Left lung (tissue), 10 donors: ENCODE results near the gene PMP22. TPM values are rescaled to one million over a fixed set of nuclear protein-coding genes. Genes with fewer than 3 reads are reported as not detected.

Source experiments
- ATAC-seq: fragments of 200-7000 bp; cut with Tn5 transposase; one replicate; pipeline ENCODE4 v1.9.1; 2020; ENCODE audit warnings: moderate library complexity
- DNase-seq, 4 donors: peaks; one replicate each; pipeline ENCODE4 v3.0.0-alpha.2; 2013 to 2020
- H3K27ac ChIP-seq, 2 donors: fragments of 200-600 bp; sonication (generic) in 1 of 2; one replicate each; pipeline versions ENCODE4 v1.5.0 to v1.8.0; 2020 to 2021
- H3K27me3 ChIP-seq, 2 donors: fragments of 200-600 bp; sonication (generic) in 1 of 2; one replicate each; pipeline versions ENCODE4 v1.5.0 to v1.8.0; 2020 to 2021
- H3K36me3 ChIP-seq, 2 donors: fragments of 200-600 bp; sonication (generic) in 1 of 2; one replicate each; pipeline versions ENCODE4 v1.5.0 to v1.8.0; 2020 to 2021
- H3K4me1 ChIP-seq, 2 donors: fragments of 200-600 bp; one replicate each; pipeline ENCODE4 v1.8.0; 2021
- H3K4me3 ChIP-seq, 2 donors: fragments of 200-600 bp; sonication (generic) in 1 of 2; one replicate each; pipeline versions ENCODE4 v1.5.0 to v1.8.0; 2020 to 2021; ENCODE audit warnings: mild to moderate bottlenecking in 1 of 2
- H3K9me3 ChIP-seq, 2 donors: fragments of 200-600 bp; sonication (generic) in 1 of 2; one replicate each; pipeline versions ENCODE4 v1.5.0 to v1.8.0; 2020 to 2021
- intact Hi-C, 2 donors: fragments of 100-400 bp; cut with DNase I; formaldehyde crosslinking; loops; one replicate each; pipeline versions ENCODE4 v1.11.2 to v1.14.2; 2022
- microRNA-seq, 2 donors: library from miRNA; unstranded; fragments of <30 nt; microRNA quantifications; one replicate each; pipeline ENCODE4, GENCODE V29; 2019
- polyA plus RNA-seq, 6 donors: library from polyadenylated mRNA; unstranded; fragments of 120-200 nt; gene quantifications; one replicate each; pipeline ENCODE4 v1.2.1, GENCODE V29; 2013; ENCODE audit not compliant: insufficient read length in 6 of 6
- total RNA-seq, 2 donors: library from RNA; stranded (reverse); fragmentation: NEBNext Ultra II Directional; extraction: Animal tissue kit (Norgen Biotek cat#: 25700); gene quantifications; one replicate each; pipeline ENCODE4 v1.2.1, GENCODE V29; 2021
- TF ChIP-seq, protein P1 (sequence below), 2 donors: fragments of 200-600 bp; sonication (generic) in 1 of 2; IDR thresholded peaks; one replicate each; pipeline versions ENCODE4 v1.5.0 to v1.8.0; 2021; ENCODE audit warnings: antibody characterized with exemption in 2 of 2
- donor health status: DM: no; HTN: yes; CAD: no.
- donor health status: DM: no; HTN: no; CAD: no.

PMP22 gene
- total and polyA plus RNA-seq, 8 donors, result 109 to 165 (median 135) TPM

DNA sequence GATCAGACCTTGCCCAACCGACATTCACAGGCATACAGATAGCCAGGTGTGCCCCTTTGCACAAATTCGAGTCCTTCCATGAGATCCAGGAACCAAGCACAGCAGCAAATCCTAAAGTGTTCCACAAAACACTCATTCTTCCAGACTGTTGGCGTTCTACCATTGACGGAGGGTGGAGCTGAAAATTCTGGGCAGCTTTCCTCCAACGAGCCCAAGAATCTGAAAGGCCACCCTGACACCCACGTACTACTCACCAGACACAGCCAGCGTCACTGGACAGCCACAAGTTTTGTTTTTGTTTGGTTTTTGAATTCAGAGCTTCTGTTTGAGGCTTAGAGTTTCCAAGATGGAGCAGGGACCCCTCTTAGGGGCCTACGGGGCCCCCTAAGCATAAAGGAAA, 83.8 kb downstream of the PMP22 start:
- TF ChIP-seq, protein P1, sequence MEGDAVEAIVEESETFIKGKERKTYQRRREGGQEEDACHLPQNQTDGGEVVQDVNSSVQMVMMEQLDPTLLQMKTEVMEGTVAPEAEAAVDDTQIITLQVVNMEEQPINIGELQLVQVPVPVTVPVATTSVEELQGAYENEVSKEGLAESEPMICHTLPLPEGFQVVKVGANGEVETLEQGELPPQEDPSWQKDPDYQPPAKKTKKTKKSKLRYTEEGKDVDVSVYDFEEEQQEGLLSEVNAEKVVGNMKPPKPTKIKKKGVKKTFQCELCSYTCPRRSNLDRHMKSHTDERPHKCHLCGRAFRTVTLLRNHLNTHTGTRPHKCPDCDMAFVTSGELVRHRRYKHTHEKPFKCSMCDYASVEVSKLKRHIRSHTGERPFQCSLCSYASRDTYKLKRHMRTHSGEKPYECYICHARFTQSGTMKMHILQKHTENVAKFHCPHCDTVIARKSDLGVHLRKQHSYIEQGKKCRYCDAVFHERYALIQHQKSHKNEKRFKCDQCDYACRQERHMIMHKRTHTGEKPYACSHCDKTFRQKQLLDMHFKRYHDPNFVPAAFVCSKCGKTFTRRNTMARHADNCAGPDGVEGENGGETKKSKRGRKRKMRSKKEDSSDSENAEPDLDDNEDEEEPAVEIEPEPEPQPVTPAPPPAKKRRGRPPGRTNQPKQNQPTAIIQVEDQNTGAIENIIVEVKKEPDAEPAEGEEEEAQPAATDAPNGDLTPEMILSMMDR (IDR thresholded peaks at IDR 0.05), result no peak
- H3K9me3 ChIP-seq, result no peaks in the 10 kb centered on the region
- no peak overlapping the region for H3K4me3 ChIP-seq
- no peaks in the 10 kb centered on the region for H3K27me3 ChIP-seq
- no peak for ATAC-seq
- DNase-seq, result no peak
- H3K4me1 ChIP-seq, result peaks cover 3 to 13% of the 10 kb centered on the region in 2 donors
- intact Hi-C loops, result no loop called here
- no peaks in the 10 kb centered on the region for H3K36me3 ChIP-seq
- H3K27ac ChIP-seq, result no peak overlapping the region

DNA sequence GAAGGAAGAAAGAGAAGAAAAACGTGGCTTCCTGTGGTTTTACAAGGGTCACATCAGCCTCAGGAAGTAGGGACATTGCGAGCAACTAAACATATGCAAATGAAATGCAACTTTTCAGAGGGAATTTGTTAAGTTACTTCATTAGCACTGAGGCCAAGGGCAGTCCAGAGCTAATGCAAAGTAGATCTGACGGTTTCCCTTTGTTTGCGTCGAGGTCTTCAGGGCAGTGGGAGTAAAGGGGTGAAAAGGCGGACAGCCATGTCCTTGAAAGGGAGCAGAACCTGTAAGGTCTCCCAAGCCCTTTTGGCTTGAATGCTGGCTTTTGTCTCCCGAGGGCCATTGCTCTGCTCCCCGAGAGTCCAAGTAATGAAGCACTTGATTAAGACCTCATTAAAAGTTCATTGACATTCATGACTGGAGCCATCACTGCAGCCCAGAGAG, 85.0 kb downstream of the PMP22 start:
- intact Hi-C loops, result no loop called here
- TF ChIP-seq, protein P1 (IDR thresholded peaks at IDR 0.05), result no peak
- no peaks in the 10 kb centered on the region for H3K36me3 ChIP-seq
- H3K27ac ChIP-seq, result no peak overlapping the region
- DNase-seq (no peak), ATAC-seq (no peak)
- no peaks in the 10 kb centered on the region for H3K27me3 ChIP-seq
- no peak overlapping the region for H3K4me3 ChIP-seq
- H3K9me3 ChIP-seq, result no peaks in the 10 kb centered on the region
- peaks cover 0 to 1% of the 10 kb centered on the region in 2 donors for H3K4me1 ChIP-seq

Small RNAs within 50 kb of the gene (microRNA-seq; reads per million reads assigned to microRNA genes)
- 2.2 to 2.9 reads per million in 2 donors for gene MIR4731

Other genes with a start within 250 kb of the PMP22 start
- 1 to 10 TPM in 1 of 2 donors, under 1 TPM in 1; 0.41 to 1.8 TPM for gene TEKT3, start 76.3 kb upstream of the PMP22 start, total RNA-seq
- 1 to 10 TPM; 2.2 to 3.6 (median 3.0) TPM for gene TEKT3, start 76.3 kb upstream of the PMP22 start, polyA plus RNA-seq
- gene CDRT4, start 202.3 kb upstream of the PMP22 start, total RNA-seq, result 1 to 10 TPM; 2.7 to 6.1 TPM
- gene CDRT4, start 202.3 kb upstream of the PMP22 start, polyA plus RNA-seq, result 10 to 100 TPM; 11.4 to 24.9 (median 19.4) TPM